Astrocyte (in vitro differentiated cells and primary cell): Measurements from ENCODE around the gene PPP3R1. TPM values are rescaled to one million over a fixed set of nuclear protein-coding genes. Genes with fewer than 3 reads are reported as not detected.

Experiments
- DNase-seq: peaks from one replicate; pipeline ENCODE4 v3.0.0-alpha.2; 2010; ENCODE audit warnings: low read depth
- FAIRE-seq: peaks from 2 replicates; lab custom pipeline; 2011; peaks lifted over from hg19 to GRCh38; lab: Jason Lieb, UNC
- H2AFZ ChIP-seq: 2 replicates; pipeline ENCODE4 v1.6.0; 2012; ENCODE audit warnings: low read depth, low read length, inconsistent platforms
- H3K27ac ChIP-seq: 2 replicates; pipeline ENCODE4 v1.5.1; 2011; ENCODE audit warnings: low read depth, low read length, inconsistent platforms
- H3K27me3 ChIP-seq: 2 replicates; pipeline ENCODE4 v1.6.0; 2011; ENCODE audit warnings: low read length, inconsistent platforms; ENCODE audit not compliant: insufficient read depth
- H3K36me3 ChIP-seq: 2 replicates; pipeline ENCODE4 v1.5.1; 2011; ENCODE audit warnings: low read length, inconsistent platforms; ENCODE audit not compliant: insufficient read depth
- H3K4me1 ChIP-seq: 2 replicates; pipeline ENCODE4 v1.5.1; 2011; ENCODE audit warnings: low read length, inconsistent platforms; ENCODE audit not compliant: insufficient read depth
- H3K4me2 ChIP-seq: 2 replicates; pipeline ENCODE4 v1.6.0; 2012; ENCODE audit warnings: low read length, inconsistent platforms
- H3K4me3 ChIP-seq: 2 replicates; pipeline ENCODE4 v1.5.1; 2011; ENCODE audit warnings: low read depth, mild to moderate bottlenecking, low read length, inconsistent platforms; ENCODE audit not compliant: insufficient read depth
- H3K79me2 ChIP-seq: 2 replicates; pipeline ENCODE4 v1.6.0; 2012; ENCODE audit warnings: mild to moderate bottlenecking, low read length, inconsistent platforms; ENCODE audit not compliant: insufficient read depth
- H3K9ac ChIP-seq: 2 replicates; pipeline ENCODE4 v1.6.0; 2012; ENCODE audit warnings: mild to moderate bottlenecking, low read length, inconsistent platforms
- H3K9me3 ChIP-seq: 2 replicates; pipeline ENCODE4 v1.5.1; 2012; ENCODE audit warnings: low read depth, mild to moderate bottlenecking, low read length, inconsistent platforms; ENCODE audit not compliant: insufficient read depth
- H4K20me1 ChIP-seq: 2 replicates; pipeline ENCODE4 v1.6.0; 2012; ENCODE audit warnings: low read length, inconsistent platforms; ENCODE audit not compliant: insufficient read depth
- H3K27ac Mint-ChIP-seq: one replicate; pipeline ENCODE4 v1.8.0; 2021; ENCODE audit warnings: mild to moderate bottlenecking, mixed read lengths; ENCODE audit not compliant: unreplicated experiment
- H3K27me3 Mint-ChIP-seq: one replicate; pipeline ENCODE4 v1.8.0; 2021; ENCODE audit warnings: low read depth, mixed read lengths; ENCODE audit not compliant: unreplicated experiment
- H3K36me3 Mint-ChIP-seq: one replicate; pipeline ENCODE4 v1.8.0; 2021; ENCODE audit warnings: low read depth, mixed read lengths; ENCODE audit not compliant: unreplicated experiment
- H3K4me1 Mint-ChIP-seq: one replicate; pipeline ENCODE4 v1.8.0; 2021; ENCODE audit warnings: low read depth, mixed read lengths; ENCODE audit not compliant: unreplicated experiment
- H3K4me3 Mint-ChIP-seq: one replicate; pipeline ENCODE4 v1.8.0; 2021; ENCODE audit warnings: mild to moderate bottlenecking, moderate library complexity, mixed read lengths; ENCODE audit not compliant: unreplicated experiment
- H3K9me3 Mint-ChIP-seq: one replicate; pipeline ENCODE4 v1.8.0; 2021; ENCODE audit warnings: mild to moderate bottlenecking, mixed read lengths; ENCODE audit not compliant: unreplicated experiment
- EZH2 ChIP-seq: IDR thresholded peaks from 2 replicates; pipeline ENCODE4 v1.6.1; 2012; ENCODE audit warnings: mild to moderate bottlenecking, low read length, inconsistent platforms; ENCODE audit not compliant: insufficient read depth
- total RNA-seq: library from RNA; stranded (reverse); gene quantifications from 2 replicates; pipeline ENCODE4 v1.2.1, GENCODE V29; 2021
- TF ChIP-seq, protein P1 (sequence below): IDR thresholded peaks from 2 replicates; pipeline ENCODE4 v1.5.1; 2011; ENCODE audit warnings: low read depth, mild to moderate bottlenecking, inconsistent platforms, low read length, moderate library complexity; ENCODE audit not compliant: insufficient read depth

PPP3R1 gene
- total RNA-seq, 1 donor from 2014 or later = 80.6 TPM

DNA sequence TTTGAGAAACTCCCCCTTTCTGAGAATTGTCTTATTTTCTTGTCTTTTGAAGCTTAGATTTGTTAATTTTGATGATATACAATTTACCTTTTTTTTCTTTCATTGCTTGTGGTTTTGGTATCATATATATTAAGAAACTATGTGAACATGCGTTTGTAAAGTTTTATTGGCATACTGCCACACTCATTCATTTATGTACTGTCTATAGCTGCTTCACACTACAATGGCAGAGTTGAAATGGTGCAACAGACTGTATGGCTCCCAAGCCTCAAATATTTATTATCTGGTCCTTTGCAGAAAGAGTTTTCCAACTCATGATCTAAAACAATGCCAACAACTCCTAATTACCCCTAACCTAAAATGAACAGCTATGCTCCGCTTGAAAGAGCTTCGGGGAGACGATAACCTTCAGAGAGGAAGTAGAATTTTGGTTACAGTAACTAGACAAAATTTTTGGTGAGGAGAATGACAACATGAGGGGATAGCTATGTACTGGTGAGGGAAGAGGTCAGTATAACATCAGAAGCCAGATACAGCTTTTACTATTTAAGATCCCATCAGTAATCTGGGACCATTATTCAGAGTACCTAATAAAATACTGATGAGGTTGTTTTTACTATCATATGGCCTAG, 16.1 kb downstream of the PPP3R1 start:
- Histone ChIP-seq H2AFZ (no peak overlapping the region), H4K20me1 (peaks cover 84% of the 10 kb centered on the region), H3K9me3 (no peaks in the 10 kb centered on the region), H3K4me2 (peak overlapping the region; percentile 42), H3K9ac (no peak overlapping the region), H3K4me1 (peaks cover 35% of the 10 kb centered on the region), H3K79me2 (peaks cover 98% of the 10 kb centered on the region), H3K27me3 (no peaks in the 10 kb centered on the region), H3K27ac (no peak overlapping the region), H3K4me3 (no peak overlapping the region), H3K36me3 (no peaks in the 10 kb centered on the region)
- Mint-ChIP-seq H3K36me3 (peaks cover 2% of the 10 kb centered on the region), H3K4me3 (no peak overlapping the region), H3K4me1 (peaks cover 45% of the 10 kb centered on the region), H3K9me3 (no peaks in the 10 kb centered on the region), H3K27me3 (no peaks in the 10 kb centered on the region), H3K27ac (no peak overlapping the region)
- FAIRE-seq (no peak), DNase-seq (no peak)
- TF ChIP-seq EZH2 = no peak
- TF ChIP-seq, protein P1, sequence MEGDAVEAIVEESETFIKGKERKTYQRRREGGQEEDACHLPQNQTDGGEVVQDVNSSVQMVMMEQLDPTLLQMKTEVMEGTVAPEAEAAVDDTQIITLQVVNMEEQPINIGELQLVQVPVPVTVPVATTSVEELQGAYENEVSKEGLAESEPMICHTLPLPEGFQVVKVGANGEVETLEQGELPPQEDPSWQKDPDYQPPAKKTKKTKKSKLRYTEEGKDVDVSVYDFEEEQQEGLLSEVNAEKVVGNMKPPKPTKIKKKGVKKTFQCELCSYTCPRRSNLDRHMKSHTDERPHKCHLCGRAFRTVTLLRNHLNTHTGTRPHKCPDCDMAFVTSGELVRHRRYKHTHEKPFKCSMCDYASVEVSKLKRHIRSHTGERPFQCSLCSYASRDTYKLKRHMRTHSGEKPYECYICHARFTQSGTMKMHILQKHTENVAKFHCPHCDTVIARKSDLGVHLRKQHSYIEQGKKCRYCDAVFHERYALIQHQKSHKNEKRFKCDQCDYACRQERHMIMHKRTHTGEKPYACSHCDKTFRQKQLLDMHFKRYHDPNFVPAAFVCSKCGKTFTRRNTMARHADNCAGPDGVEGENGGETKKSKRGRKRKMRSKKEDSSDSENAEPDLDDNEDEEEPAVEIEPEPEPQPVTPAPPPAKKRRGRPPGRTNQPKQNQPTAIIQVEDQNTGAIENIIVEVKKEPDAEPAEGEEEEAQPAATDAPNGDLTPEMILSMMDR = no peak

DNA sequence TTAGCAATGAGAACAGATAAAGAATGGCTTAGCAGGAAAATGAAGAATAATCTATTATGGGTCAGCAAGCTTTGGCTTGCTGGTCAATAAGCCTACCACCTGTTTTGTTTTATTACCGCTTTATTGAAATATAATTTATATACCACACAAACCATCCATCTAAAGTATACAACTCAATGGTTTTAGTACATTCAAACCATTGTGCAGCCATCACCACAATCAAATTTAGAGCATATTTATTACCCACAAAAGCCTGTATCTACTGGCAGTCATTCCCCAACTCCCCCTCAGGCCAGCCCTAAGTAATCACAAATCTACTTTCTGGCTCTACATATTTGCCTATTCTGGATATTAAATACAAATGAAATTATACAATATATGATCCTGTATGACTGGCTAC, 17.2 kb downstream of the PPP3R1 start:
- H3K9ac ChIP-seq = no peak overlapping the region
- Mint-ChIP-seq H3K4me3 (no peak overlapping the region), H3K36me3 (peaks cover 2% of the 10 kb centered on the region), H3K9me3 (no peaks in the 10 kb centered on the region), H3K27ac (no peak overlapping the region), H3K27me3 (no peaks in the 10 kb centered on the region), H3K4me1 (peaks cover 51% of the 10 kb centered on the region)
- no peak overlapping the region for H3K27ac ChIP-seq
- DNase-seq (no peak), FAIRE-seq (no peak)
- H3K4me1 ChIP-seq = peaks cover 46% of the 10 kb centered on the region
- H3K79me2 ChIP-seq = peaks cover 98% of the 10 kb centered on the region
- H3K4me3 ChIP-seq = no peak overlapping the region
- H3K36me3 ChIP-seq = no peaks in the 10 kb centered on the region
- no peak overlapping the region for H2AFZ ChIP-seq
- TF ChIP-seq EZH2 = no peak
- TF ChIP-seq, protein P1 = no peak
- H4K20me1 ChIP-seq = peaks cover 84% of the 10 kb centered on the region
- H3K4me2 ChIP-seq = no peak overlapping the region
- no peaks in the 10 kb centered on the region for H3K27me3 ChIP-seq
- H3K9me3 ChIP-seq = no peaks in the 10 kb centered on the region

DNA sequence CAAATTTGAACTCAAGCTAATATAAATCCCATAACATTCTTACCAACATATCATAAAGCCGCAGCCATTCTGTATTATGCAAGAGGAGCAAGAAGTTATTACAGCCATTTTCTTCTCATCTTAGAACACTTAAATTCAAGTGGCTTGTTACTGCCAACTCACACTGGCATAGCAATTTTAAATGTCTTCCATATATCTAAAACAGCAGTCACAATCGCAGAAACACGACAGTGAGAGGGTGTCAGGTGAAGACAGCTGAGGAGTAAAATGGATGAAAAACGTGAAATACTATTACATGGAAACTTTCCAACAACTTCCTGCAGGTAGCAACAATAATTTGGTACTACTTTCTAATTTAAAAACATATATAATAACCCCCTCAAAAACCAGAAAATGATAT, 17.9 kb downstream of the PPP3R1 start:
- H3K9me3 ChIP-seq = no peaks in the 10 kb centered on the region
- FAIRE-seq = no peak
- Mint-ChIP-seq H3K27ac (no peak overlapping the region), H3K27me3 (no peaks in the 10 kb centered on the region), H3K9me3 (no peaks in the 10 kb centered on the region), H3K4me3 (no peak overlapping the region), H3K4me1 (peaks cover 51% of the 10 kb centered on the region), H3K36me3 (peaks cover 2% of the 10 kb centered on the region)
- H3K79me2 ChIP-seq = peaks cover 98% of the 10 kb centered on the region
- H2AFZ ChIP-seq = no peak overlapping the region
- peaks cover 40% of the 10 kb centered on the region for H3K4me1 ChIP-seq
- H3K4me3 ChIP-seq = no peak overlapping the region
- no peaks in the 10 kb centered on the region for H3K36me3 ChIP-seq
- H3K9ac ChIP-seq = no peak overlapping the region
- no peak overlapping the region for H3K27ac ChIP-seq
- no peaks in the 10 kb centered on the region for H3K27me3 ChIP-seq
- no peak for TF ChIP-seq EZH2
- TF ChIP-seq, protein P1 = no peak
- DNase-seq = no peak
- no peak overlapping the region for H3K4me2 ChIP-seq
- H4K20me1 ChIP-seq = peaks cover 84% of the 10 kb centered on the region
